Naive thymus-derived CD8-positive, alpha-beta T cell (primary cell): Measurements from ENCODE around the gene TMTC2. TPM values are rescaled to one million over a fixed set of nuclear protein-coding genes. Genes with fewer than 3 reads are reported as not detected.

Experiments used
- ATAC-seq, 2 donors: fragments of 150-1000 bp; cut with Tn5 transposase in 1 of 2; sonication (Bioruptor Pico), chemical (Tn5 transposase) in 1 of 2; 1 replicate in 1 of 2; 2 replicates in 1 of 2; pipeline ENCODE4 v1.10.0; 2021; ENCODE audit warnings: mild to moderate bottlenecking in 2 of 2, moderate library complexity in 2 of 2
- POLR2A ChIA-PET: fragments of 350-600 bp; sonication (Branson Sonifier 250); formaldehyde crosslinking; loops from one replicate; lab custom pipeline; 2021; ENCODE audit warnings: antibody characterized with exemption; lab: Charles Lee
- DNase-seq, 10 donors: peaks; one replicate each; pipeline versions ENCODE4 v3.0.0 to v3.0.0-alpha.2; 2020 to 2022
- H3K27ac Mint-ChIP-seq, 10 donors: one replicate each; pipeline ENCODE4 v1.8.0; 2020 to 2022; ENCODE audit warnings: mild to moderate bottlenecking in 10 of 10, mixed read lengths in 10 of 10, moderate library complexity in 4 of 10, inconsistent platforms in 1 of 10
- H3K27me3 Mint-ChIP-seq, 5 donors: one replicate each; pipeline ENCODE4 v1.8.0; 2021 to 2022; ENCODE audit warnings: mixed read lengths in 5 of 5
- H3K36me3 Mint-ChIP-seq, 3 donors: one replicate each; pipeline ENCODE4 v1.8.0; 2020 to 2022; ENCODE audit warnings: mixed read lengths in 3 of 3, mild to moderate bottlenecking in 2 of 3, inconsistent platforms in 1 of 3
- H3K4me1 Mint-ChIP-seq, 4 donors: one replicate each; pipeline ENCODE4 v1.8.0; 2021 to 2022; ENCODE audit warnings: mixed read lengths in 4 of 4
- H3K4me3 Mint-ChIP-seq, 10 donors: one replicate each; pipeline ENCODE4 v1.8.0; 2020 to 2022; ENCODE audit warnings: mild to moderate bottlenecking in 10 of 10, mixed read lengths in 10 of 10, moderate library complexity in 6 of 10, inconsistent platforms in 1 of 10
- H3K9me3 Mint-ChIP-seq, 9 donors: one replicate each; pipeline ENCODE4 v1.8.0; 2020 to 2022; ENCODE audit warnings: mixed read lengths in 9 of 9, mild to moderate bottlenecking in 3 of 9, inconsistent platforms in 1 of 9, moderate library complexity in 1 of 9
- polyA plus RNA-seq, 3 donors: library from polyadenylated mRNA; unstranded; fragments of 300-500 nt; fragmentation: Illumina TruSeq; gene quantifications; one replicate each; pipeline ENCODE4 v1.2.3, GENCODE V29; 2021
- total RNA-seq, 8 experiments: library from RNA in 2 of 8; stranded (reverse) in 2 of 8; gene quantifications; one replicate each; pipeline ENCODE4 v1.2.3 and lab custom pipeline; 2021 to 2026

The TMTC2 gene
- total RNA-seq (1 to 10 TPM; 3.7 to 4.0 TPM), polyA plus RNA-seq (under 1 TPM in 2 of 3 donors, not detected in 1; 0.14 to 0.16 TPM), total RNA-seq (lab: John Stamatoyannopoulos, UW) (0.98 to 7.0 (median 4.5) reads per million in 6 experiments)

- Mint-ChIP-seq H3K36me3 (no peaks in the 10 kb centered on the region), H3K27ac (peak within 1 kb of the TSS; percentile 81 to 96 (median 93)), H3K9me3 (no peaks in the 10 kb centered on the region), H3K4me3 (peak within 1 kb of the TSS; percentile 86 to 99 (median 95)), H3K27me3 (peaks cover 1 to 9% (median 3%) of the 10 kb centered on the region in 5 donors), H3K4me1 (peaks cover 4 to 20% (median 14%) of the 10 kb centered on the region in 4 donors)
- POLR2A ChIA-PET = interaction anchor here (1.6 kb wide), 1 partner anchor 9 kb away, joined by 3 read pairs; no protein-coding TSS in a partner anchor
- ATAC-seq (peak; percentile 81 to 87), DNase-seq (peak; percentile 72 to 92 (median 86))
Observed at GRCh38 chr12:82686168-82687020, at the start of gene TMTC2. TMTC2 (plus strand) TSS chr12:82686906.

DNA sequence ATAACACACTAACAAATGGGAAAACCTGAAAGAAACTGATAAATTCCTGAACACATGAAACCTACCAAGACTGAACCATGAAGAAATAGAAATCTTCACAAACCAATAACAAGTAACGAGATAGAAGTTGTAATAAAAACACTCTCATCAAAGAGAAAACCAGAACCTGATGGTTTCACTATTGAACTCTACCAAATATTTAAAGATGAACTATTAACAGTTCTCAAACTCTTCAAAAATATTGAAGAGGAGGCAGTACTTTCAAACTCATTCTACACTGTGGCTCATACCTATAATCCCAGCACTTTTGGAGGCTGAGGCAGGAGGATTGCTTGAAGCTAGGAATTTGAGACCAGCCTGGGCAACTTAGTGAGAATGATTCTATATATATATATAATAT is 48.4 kb upstream of the TMTC2 start:
- no peak overlapping the region for H3K4me3 Mint-ChIP-seq

DNA sequence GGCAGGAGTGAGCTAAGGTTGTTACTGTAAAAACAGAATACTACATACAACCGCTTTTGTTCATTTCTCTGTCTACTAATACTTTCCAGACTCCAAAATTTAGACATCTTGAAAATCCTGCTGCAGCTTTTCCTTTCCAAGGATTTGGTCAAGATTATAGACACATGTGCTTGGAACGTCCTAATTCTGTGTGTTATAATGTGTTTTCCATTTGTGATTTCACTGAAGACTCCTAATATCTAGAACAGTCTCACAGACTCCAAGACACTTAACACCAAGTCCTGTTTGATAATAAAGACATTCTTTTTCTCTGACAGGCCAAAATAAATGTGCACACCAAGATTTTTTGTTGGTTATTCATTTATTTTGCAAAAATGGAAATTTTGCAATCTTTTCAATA is 41.8 kb upstream of the TMTC2 start:
- Mint-ChIP-seq H3K4me1 (no peaks in the 10 kb centered on the region), H3K27ac (no peak overlapping the region), H3K36me3 (no peaks in the 10 kb centered on the region), H3K4me3 (no peak overlapping the region), H3K27me3 (peaks cover 0 to 3% (median 0%) of the 10 kb centered on the region in 5 donors), H3K9me3 (no peaks in the 10 kb centered on the region)
- DNase-seq = no peak
- ATAC-seq = no peak
- POLR2A ChIA-PET = no interaction called here

More for the DNA sequence above, 48.4 kb upstream of the TMTC2 start:
- Mint-ChIP-seq H3K4me1 (no peaks in the 10 kb centered on the region), H3K9me3 (no peaks in the 10 kb centered on the region), H3K36me3 (peaks cover 0 to 1% (median 0%) of the 10 kb centered on the region in 3 donors), H3K27me3 (peaks cover 0 to 13% (median 1%) of the 10 kb centered on the region in 5 donors), H3K27ac (no peak overlapping the region)
- POLR2A ChIA-PET = no interaction called here
- DNase-seq (no peak), ATAC-seq (no peak)

DNA sequence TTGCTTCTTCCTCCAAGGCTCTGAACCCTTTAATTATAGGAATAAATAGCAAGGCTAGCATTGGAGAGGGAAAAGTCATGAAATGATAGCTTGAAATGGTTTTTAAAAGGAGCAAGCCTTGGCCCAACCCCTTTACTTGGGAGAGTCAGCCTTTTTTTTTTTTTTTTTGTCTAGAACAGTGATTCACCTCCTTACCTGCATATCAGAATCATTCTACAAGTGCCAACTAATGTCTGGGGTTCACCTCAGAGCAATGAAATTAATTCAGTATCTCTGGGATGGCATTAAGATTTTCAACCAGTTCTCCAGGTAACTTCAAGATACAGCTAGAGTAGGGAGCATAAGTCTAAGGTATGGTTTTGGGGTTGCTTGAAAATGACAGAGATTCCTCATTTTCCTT is 41.3 kb upstream of the TMTC2 start:
- Mint-ChIP-seq H3K36me3 (no peaks in the 10 kb centered on the region), H3K27ac (no peak overlapping the region), H3K9me3 (no peaks in the 10 kb centered on the region), H3K27me3 (peaks cover 0 to 3% (median 0%) of the 10 kb centered on the region in 5 donors), H3K4me3 (no peak overlapping the region), H3K4me1 (peaks cover 0 to 1% (median 0%) of the 10 kb centered on the region in 4 donors)
- no peak for DNase-seq
- no peak for ATAC-seq
- POLR2A ChIA-PET = no interaction called here

DNA sequence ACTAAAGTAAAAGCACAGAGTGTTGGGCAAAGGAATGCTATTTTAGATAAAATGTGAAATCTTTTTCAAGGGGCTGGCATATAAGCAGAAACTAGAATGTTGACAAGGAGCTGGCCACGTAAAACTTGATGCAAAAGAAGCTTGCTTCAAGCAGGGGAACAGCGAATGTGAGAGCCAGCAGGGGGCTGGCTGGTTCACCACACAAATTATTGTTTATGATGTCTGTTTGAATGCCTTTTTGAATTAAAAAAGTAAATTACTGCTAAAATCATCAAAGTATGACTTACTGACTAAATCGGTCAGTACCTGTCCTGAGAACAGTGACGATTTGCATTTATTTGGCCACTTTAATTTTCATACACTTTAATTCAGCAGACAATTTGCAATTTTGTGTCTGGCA is 38.9 kb upstream of the TMTC2 start:
- Mint-ChIP-seq H3K9me3 (no peaks in the 10 kb centered on the region), H3K4me3 (no peak overlapping the region), H3K27me3 (peaks cover 0 to 3% (median 0%) of the 10 kb centered on the region in 5 donors), H3K36me3 (no peaks in the 10 kb centered on the region), H3K4me1 (peaks cover 0 to 7% (median 3%) of the 10 kb centered on the region in 4 donors), H3K27ac (no peak overlapping the region)
- ATAC-seq (no peak), DNase-seq (no peak)
- POLR2A ChIA-PET = no interaction called here

DNA sequence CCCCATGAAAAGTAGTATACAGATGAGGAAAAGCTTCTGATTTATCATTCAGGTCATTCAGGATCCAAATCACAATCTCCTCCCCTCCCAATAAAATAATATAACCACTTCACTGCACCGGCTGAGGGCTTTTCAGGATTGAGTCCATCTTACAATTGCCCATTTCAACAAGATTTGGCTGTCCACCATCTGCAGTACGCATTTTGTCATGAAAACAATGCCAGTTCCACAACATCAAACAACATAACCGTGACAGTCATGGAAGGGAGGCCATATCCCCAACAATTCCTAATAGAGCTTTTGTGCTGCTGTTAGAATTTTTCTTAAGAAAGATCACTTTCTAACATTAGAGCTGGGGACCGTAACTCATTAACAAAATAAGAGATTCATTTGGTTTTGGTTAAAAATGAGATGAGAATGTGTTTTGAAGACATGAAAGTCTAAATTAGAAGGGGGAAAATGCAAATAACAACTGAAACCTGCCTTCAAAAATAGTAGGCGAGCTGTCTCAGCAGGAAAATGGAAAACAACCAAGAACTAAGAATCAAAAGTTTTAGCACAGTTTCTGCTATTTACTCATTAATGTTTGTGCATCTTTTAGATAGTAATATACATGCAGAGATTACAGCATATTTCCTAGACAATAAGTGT is 38.3 kb upstream of the TMTC2 start:
- peaks cover 0 to 7% (median 3%) of the 10 kb centered on the region in 4 donors for H3K4me1 Mint-ChIP-seq
- no peaks in the 10 kb centered on the region for H3K36me3 Mint-ChIP-seq
- H3K27me3 Mint-ChIP-seq = peaks cover 0 to 3% (median 0%) of the 10 kb centered on the region in 5 donors
- no peak overlapping the region for H3K27ac Mint-ChIP-seq
- POLR2A ChIA-PET = no interaction called here
- no peak overlapping the region for H3K4me3 Mint-ChIP-seq
- DNase-seq (no peak), ATAC-seq (no peak)
- no peaks in the 10 kb centered on the region for H3K9me3 Mint-ChIP-seq

- POLR2A ChIA-PET = no interaction called here
- Mint-ChIP-seq H3K4me1 (peaks cover 0 to 7% (median 3%) of the 10 kb centered on the region in 4 donors), H3K27ac (peak overlapping the region in 1 of 10 donors; percentile 13), H3K4me3 (no peak overlapping the region), H3K36me3 (no peaks in the 10 kb centered on the region), H3K9me3 (peaks cover 0 to 6% (median 0%) of the 10 kb centered on the region in 9 donors), H3K27me3 (peaks cover 0 to 8% (median 2%) of the 10 kb centered on the region in 5 donors)
- no peak for DNase-seq
- ATAC-seq = no peak
Observed at GRCh38 chr12:82650627-82651337, 35.9 kb upstream of the TMTC2 start.

GRCh38 chr12:82651489-82651888 is 35.2 kb upstream of the TMTC2 start:
- POLR2A ChIA-PET = no interaction called here
- H3K27ac Mint-ChIP-seq = no peak overlapping the region
- H3K4me3 Mint-ChIP-seq = no peak overlapping the region
- no peak for DNase-seq
- no peaks in the 10 kb centered on the region for H3K36me3 Mint-ChIP-seq
- peaks cover 0 to 15% (median 4%) of the 10 kb centered on the region in 5 donors for H3K27me3 Mint-ChIP-seq
- ATAC-seq = no peak
- peaks cover 0 to 7% (median 3%) of the 10 kb centered on the region in 4 donors for H3K4me1 Mint-ChIP-seq
- peaks cover 0 to 6% (median 0%) of the 10 kb centered on the region in 9 donors for H3K9me3 Mint-ChIP-seq

GRCh38 chr12:82652071-82652470 is 34.6 kb upstream of the TMTC2 start:
- H3K27ac Mint-ChIP-seq = no peak overlapping the region
- POLR2A ChIA-PET = no interaction called here
- no peak overlapping the region for H3K4me3 Mint-ChIP-seq
- DNase-seq = no peak
- ATAC-seq = no peak
- peaks cover 0 to 15% (median 4%) of the 10 kb centered on the region in 5 donors for H3K27me3 Mint-ChIP-seq
- H3K9me3 Mint-ChIP-seq = peaks cover 0 to 6% (median 0%) of the 10 kb centered on the region in 9 donors
- H3K4me1 Mint-ChIP-seq = peaks cover 0 to 7% (median 3%) of the 10 kb centered on the region in 4 donors
- H3K36me3 Mint-ChIP-seq = no peaks in the 10 kb centered on the region

GRCh38 chr12:82655751-82656150 is 31.0 kb upstream of the TMTC2 start:
- Mint-ChIP-seq H3K4me3 (no peak overlapping the region), H3K4me1 (peaks cover 0 to 3% (median 1%) of the 10 kb centered on the region in 4 donors), H3K27ac (no peak overlapping the region), H3K27me3 (peaks cover 0 to 24% (median 9%) of the 10 kb centered on the region in 5 donors), H3K36me3 (no peaks in the 10 kb centered on the region), H3K9me3 (peaks cover 0 to 8% (median 0%) of the 10 kb centered on the region in 9 donors)
- ATAC-seq = no peak
- DNase-seq = no peak
- POLR2A ChIA-PET = no interaction called here

- H3K27ac Mint-ChIP-seq = no peak overlapping the region
Observed at GRCh38 chr12:82659343-82660207, 27.1 kb upstream of the TMTC2 start.

More at GRCh38 chr12:82659343-82660207, 27.1 kb upstream of the TMTC2 start:
- POLR2A ChIA-PET = no interaction called here
- Mint-ChIP-seq H3K4me1 (no peaks in the 10 kb centered on the region), H3K4me3 (no peak overlapping the region), H3K27me3 (peaks cover 0 to 41% (median 16%) of the 10 kb centered on the region in 5 donors), H3K36me3 (no peaks in the 10 kb centered on the region), H3K9me3 (peaks cover 0 to 3% (median 0%) of the 10 kb centered on the region in 9 donors)
- DNase-seq = no peak
- no peak for ATAC-seq
